SK-N-SH treated with all-trans-retinoic acid at 6 μM for 48 hours (cell line): ENCODE results near the gene KRT71.

Experiments
- ATAC-seq: fragments of 200-7000 bp; cut with Tn5 transposase; 3 replicates; pipeline ENCODE4 v1.9.1; 2020; ENCODE audit warnings: mild to moderate bottlenecking, moderate library complexity
- ARNTL ChIP-seq: fragments of 450-650 bp; formaldehyde crosslinking; IDR thresholded peaks from 2 replicates; pipeline ENCODE4 v1.5.0; 2020; ENCODE audit warnings: low read depth, mild to moderate bottlenecking, moderate library complexity, borderline replicate concordance
- BACH2 ChIP-seq: fragments of 250-450 bp; sonication (Bioruptor Pico); IDR thresholded peaks from 2 replicates; pipeline ENCODE4 v1.9.0; 2021; ENCODE audit warnings: mild to moderate bottlenecking, borderline replicate concordance
- CSDC2 ChIP-seq: fragments of 250-450 bp; sonication (Bioruptor Pico); IDR thresholded peaks from 2 replicates; pipeline ENCODE4 v1.5.0; 2020; ENCODE audit warnings: mild to moderate bottlenecking, moderate library complexity
- GLIS3 ChIP-seq: fragments of 250-450 bp; sonication (Bioruptor Pico); IDR thresholded peaks from 2 replicates; pipeline ENCODE4 v1.5.0; 2020; ENCODE audit warnings: mild to moderate bottlenecking, moderate library complexity
- ISL1 ChIP-seq: fragments of 250-450 bp; sonication (Bioruptor Pico); IDR thresholded peaks from 2 replicates; pipeline ENCODE4 v2.1.2; 2022; ENCODE audit warnings: mild to moderate bottlenecking, moderate library complexity
- OSR1 ChIP-seq: fragments of 250-450 bp; sonication (Bioruptor Pico); IDR thresholded peaks from 2 replicates; pipeline ENCODE4 v1.8.0; 2022; ENCODE audit warnings: moderate library complexity, mild to moderate bottlenecking, inconsistent platforms
- PPARA ChIP-seq: fragments of 250-450 bp; sonication (Bioruptor Pico); IDR thresholded peaks from 2 replicates; pipeline ENCODE4 v1.5.0; 2020; ENCODE audit warnings: mild to moderate bottlenecking, borderline replicate concordance
- RARB ChIP-seq: fragments of 250-450 bp; sonication (Bioruptor Pico); IDR thresholded peaks from 2 replicates; pipeline ENCODE4 v1.8.0; 2021; ENCODE audit warnings: mild to moderate bottlenecking, moderate library complexity
- TCF4 ChIP-seq: fragments of 250-450 bp; sonication (Bioruptor Pico); IDR thresholded peaks from 2 replicates; pipeline ENCODE4 v1.8.0; 2021; ENCODE audit warnings: mild to moderate bottlenecking, moderate library complexity, borderline replicate concordance
- TOX ChIP-seq: fragments of 250-450 bp; sonication (Bioruptor Pico); IDR thresholded peaks from 2 replicates; pipeline ENCODE4 v1.8.0; 2021; ENCODE audit warnings: mild to moderate bottlenecking, moderate library complexity, borderline replicate concordance
- ZC3H10 ChIP-seq: fragments of 250-450 bp; sonication (Bioruptor Pico); IDR thresholded peaks from 2 replicates; pipeline ENCODE4 v1.5.1; 2021; ENCODE audit warnings: mild to moderate bottlenecking, moderate library complexity
- ZFP3 ChIP-seq: fragments of 250-450 bp; sonication (Bioruptor Pico); IDR thresholded peaks from 2 replicates; pipeline ENCODE4 v1.5.0; 2020; ENCODE audit warnings: mild to moderate bottlenecking, moderate library complexity
- ZFP30 ChIP-seq: fragments of 450-650 bp; formaldehyde crosslinking; IDR thresholded peaks from 2 replicates; pipeline ENCODE4 v1.5.0; 2022; ENCODE audit warnings: mild to moderate bottlenecking, moderate library complexity
- ZNF70 ChIP-seq: fragments of 450-650 bp; formaldehyde crosslinking; IDR thresholded peaks from 2 replicates; pipeline ENCODE4 v1.5.0; 2020; ENCODE audit warnings: mild to moderate bottlenecking, moderate library complexity
- TF ChIP-seq, protein P1 (sequence below): fragments of 250-450 bp; sonication (Bioruptor Pico); IDR thresholded peaks from 2 replicates; pipeline ENCODE4 v1.8.0; 2021; ENCODE audit warnings: low read depth, mild to moderate bottlenecking, moderate library complexity, borderline replicate concordance
- TF ChIP-seq, protein P2 (sequence below): fragments of 250-450 bp; sonication (Bioruptor Pico); IDR thresholded peaks from 2 replicates; pipeline ENCODE4 v1.5.1; 2021; ENCODE audit warnings: mild to moderate bottlenecking, moderate library complexity
- TF ChIP-seq, protein P3 (sequence below): fragments of 250-450 bp; sonication (Bioruptor Pico); IDR thresholded peaks from 2 replicates; pipeline ENCODE4 v1.8.0; 2020; ENCODE audit warnings: mild to moderate bottlenecking, moderate library complexity, borderline replicate concordance
- TF ChIP-seq, protein P4 (sequence below): fragments of 250-450 bp; sonication (Bioruptor Pico); IDR thresholded peaks from 2 replicates; pipeline ENCODE4 v1.5.0; 2020; ENCODE audit warnings: mild to moderate bottlenecking, moderate library complexity
- TF ChIP-seq, protein P5 (sequence below): fragments of 250-450 bp; sonication (Bioruptor Pico); IDR thresholded peaks from 2 replicates; pipeline ENCODE4 v1.5.1; 2020; ENCODE audit warnings: low read depth, mild to moderate bottlenecking, moderate library complexity

The KRT71 gene

DNA sequence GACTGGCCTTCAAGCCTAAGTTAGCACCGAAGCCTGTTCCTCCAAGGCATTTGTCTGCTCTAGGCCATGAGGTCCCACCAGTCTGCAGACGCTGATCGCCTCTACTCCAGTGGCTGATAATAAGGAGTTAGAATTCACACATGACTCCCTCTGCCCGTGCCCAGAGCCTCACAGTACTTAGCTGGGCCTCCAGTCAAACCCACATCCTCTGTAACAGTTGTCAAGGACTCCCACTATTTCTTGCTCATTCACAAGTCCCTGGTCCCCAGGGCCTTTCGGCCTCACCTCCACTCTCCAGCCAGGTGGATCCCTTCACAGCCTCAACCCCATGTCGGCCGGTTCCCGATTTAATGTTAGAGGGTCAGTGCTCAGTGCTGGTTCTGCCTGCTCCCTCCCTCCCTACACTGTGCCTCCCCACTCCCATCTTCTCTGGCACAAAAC is 26.4 kb downstream of the KRT71 start:
- ATAC-seq = no peak
- no peak for TF ChIP-seq CSDC2 (CRISPR knock-in tag)
- TF ChIP-seq ISL1 = no peak
- TF ChIP-seq BACH2 (CRISPR knock-in tag) = no peak
- TF ChIP-seq ZFP3 (CRISPR knock-in tag) = no peak

DNA sequence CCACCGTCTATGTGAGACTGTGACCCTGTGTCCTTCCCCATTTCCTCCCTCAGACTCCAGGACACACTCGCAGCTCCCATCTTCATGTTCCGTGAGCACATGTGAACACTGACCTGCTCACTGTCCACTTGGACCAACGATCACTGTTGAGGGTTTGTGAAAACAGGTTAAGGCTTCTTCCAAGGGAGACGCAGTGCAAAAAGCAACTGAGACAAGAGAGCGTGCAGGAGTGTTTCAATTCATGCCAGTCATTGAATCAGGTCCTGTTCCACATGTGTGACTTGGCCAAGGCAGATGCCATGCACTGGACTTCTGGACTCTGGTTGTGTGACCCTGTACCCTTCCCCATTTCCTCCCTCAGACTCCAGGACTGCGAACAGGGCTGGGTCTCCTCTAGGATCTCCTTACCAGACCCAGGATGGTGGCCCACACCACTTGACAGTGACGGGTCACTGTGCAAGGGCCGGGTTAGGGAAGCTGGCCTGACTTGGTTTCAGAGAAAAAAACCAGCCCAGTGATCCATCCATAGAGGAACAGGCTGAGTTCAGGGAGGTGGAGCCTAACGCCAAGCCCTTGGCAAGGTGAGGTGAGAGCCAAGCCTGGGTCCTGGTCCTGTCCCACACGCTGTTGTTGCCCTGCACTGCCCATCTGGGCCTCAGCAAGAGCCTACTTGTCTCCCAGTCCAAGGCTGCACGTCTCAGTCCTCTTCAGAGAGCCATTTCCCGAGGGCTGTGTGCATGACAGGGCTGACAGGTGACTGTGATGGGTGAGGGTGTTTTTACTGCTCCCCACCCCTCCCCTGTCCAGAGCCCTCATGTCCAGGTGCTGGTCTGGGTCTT is 27.1 kb downstream of the KRT71 start:
- ATAC-seq = no peak
- TF ChIP-seq, protein P1, sequence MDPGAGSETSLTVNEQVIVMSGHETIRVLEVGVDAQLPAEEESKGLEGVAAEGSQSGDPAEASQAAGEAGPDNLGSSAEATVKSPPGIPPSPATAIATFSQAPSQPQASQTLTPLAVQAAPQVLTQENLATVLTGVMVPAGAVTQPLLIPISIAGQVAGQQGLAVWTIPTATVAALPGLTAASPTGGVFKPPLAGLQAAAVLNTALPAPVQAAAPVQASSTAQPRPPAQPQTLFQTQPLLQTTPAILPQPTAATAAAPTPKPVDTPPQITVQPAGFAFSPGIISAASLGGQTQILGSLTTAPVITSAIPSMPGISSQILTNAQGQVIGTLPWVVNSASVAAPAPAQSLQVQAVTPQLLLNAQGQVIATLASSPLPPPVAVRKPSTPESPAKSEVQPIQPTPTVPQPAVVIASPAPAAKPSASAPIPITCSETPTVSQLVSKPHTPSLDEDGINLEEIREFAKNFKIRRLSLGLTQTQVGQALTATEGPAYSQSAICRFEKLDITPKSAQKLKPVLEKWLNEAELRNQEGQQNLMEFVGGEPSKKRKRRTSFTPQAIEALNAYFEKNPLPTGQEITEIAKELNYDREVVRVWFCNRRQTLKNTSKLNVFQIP (CRISPR knock-in tag) = no peak
- TF ChIP-seq, all 23 proteins: peak for 0

DNA sequence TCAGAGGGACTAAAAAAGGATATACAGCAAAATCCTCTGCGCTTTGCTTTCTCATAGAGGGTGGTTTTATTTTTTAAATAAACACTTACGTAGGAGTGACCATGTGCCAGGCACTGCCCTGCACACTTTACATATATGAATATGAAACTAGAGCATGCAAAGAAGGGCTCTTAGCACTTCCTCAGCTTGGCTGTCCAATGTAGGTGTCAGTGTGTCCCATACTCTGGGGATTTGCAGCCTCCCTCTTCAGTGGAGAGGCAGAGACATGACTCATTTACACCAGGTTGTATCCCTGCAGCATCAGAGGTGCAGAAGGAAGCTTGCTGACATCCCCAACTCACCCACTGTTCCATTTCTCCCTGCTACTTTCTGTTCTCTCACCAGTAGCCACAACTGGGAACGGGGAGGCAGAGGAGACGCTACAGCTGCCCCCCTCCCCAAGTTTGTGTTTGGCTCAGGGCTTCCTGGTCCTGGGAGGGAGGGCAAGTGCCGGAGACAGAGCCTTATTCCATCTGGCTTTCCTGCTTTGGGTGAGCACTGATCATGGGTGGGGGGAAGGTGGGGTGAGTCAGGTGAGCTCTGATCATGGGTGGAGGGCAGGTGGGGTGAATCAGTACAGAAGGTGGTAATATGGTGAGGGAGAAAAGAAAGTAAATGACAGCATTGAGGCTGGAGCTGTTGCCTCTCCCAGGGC is 27.9 kb downstream of the KRT71 start:
- no peak for ATAC-seq
- TF ChIP-seq ISL1 (no peak), RARB (CRISPR knock-in tag) (no peak), GLIS3 (CRISPR knock-in tag) (no peak), CSDC2 (CRISPR knock-in tag) (no peak), ZC3H10 (no peak), PPARA (CRISPR knock-in tag) (no peak), TCF4 (no peak), ZNF70 (CRISPR knock-in tag) (no peak), OSR1 (CRISPR knock-in tag) (no peak)
- TF ChIP-seq, protein P2, sequence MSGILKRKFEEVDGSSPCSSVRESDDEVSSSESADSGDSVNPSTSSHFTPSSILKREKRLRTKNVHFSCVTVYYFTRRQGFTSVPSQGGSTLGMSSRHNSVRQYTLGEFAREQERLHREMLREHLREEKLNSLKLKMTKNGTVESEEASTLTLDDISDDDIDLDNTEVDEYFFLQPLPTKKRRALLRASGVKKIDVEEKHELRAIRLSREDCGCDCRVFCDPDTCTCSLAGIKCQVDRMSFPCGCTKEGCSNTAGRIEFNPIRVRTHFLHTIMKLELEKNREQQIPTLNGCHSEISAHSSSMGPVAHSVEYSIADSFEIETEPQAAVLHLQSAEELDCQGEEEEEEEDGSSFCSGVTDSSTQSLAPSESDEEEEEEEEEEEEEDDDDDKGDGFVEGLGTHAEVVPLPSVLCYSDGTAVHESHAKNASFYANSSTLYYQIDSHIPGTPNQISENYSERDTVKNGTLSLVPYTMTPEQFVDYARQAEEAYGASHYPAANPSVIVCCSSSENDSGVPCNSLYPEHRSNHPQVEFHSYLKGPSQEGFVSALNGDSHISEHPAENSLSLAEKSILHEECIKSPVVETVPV = no peak
- TF ChIP-seq, protein P3, sequence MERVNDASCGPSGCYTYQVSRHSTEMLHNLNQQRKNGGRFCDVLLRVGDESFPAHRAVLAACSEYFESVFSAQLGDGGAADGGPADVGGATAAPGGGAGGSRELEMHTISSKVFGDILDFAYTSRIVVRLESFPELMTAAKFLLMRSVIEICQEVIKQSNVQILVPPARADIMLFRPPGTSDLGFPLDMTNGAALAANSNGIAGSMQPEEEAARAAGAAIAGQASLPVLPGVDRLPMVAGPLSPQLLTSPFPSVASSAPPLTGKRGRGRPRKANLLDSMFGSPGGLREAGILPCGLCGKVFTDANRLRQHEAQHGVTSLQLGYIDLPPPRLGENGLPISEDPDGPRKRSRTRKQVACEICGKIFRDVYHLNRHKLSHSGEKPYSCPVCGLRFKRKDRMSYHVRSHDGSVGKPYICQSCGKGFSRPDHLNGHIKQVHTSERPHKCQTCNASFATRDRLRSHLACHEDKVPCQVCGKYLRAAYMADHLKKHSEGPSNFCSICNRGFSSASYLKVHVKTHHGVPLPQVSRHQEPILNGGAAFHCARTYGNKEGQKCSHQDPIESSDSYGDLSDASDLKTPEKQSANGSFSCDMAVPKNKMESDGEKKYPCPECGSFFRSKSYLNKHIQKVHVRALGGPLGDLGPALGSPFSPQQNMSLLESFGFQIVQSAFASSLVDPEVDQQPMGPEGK (CRISPR knock-in tag) = no peak
- TF ChIP-seq, protein P4, sequence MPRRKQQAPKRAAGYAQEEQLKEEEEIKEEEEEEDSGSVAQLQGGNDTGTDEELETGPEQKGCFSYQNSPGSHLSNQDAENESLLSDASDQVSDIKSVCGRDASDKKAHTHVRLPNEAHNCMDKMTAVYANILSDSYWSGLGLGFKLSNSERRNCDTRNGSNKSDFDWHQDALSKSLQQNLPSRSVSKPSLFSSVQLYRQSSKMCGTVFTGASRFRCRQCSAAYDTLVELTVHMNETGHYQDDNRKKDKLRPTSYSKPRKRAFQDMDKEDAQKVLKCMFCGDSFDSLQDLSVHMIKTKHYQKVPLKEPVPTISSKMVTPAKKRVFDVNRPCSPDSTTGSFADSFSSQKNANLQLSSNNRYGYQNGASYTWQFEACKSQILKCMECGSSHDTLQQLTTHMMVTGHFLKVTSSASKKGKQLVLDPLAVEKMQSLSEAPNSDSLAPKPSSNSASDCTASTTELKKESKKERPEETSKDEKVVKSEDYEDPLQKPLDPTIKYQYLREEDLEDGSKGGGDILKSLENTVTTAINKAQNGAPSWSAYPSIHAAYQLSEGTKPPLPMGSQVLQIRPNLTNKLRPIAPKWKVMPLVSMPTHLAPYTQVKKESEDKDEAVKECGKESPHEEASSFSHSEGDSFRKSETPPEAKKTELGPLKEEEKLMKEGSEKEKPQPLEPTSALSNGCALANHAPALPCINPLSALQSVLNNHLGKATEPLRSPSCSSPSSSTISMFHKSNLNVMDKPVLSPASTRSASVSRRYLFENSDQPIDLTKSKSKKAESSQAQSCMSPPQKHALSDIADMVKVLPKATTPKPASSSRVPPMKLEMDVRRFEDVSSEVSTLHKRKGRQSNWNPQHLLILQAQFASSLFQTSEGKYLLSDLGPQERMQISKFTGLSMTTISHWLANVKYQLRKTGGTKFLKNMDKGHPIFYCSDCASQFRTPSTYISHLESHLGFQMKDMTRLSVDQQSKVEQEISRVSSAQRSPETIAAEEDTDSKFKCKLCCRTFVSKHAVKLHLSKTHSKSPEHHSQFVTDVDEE (CRISPR knock-in tag) = no peak

DNA sequence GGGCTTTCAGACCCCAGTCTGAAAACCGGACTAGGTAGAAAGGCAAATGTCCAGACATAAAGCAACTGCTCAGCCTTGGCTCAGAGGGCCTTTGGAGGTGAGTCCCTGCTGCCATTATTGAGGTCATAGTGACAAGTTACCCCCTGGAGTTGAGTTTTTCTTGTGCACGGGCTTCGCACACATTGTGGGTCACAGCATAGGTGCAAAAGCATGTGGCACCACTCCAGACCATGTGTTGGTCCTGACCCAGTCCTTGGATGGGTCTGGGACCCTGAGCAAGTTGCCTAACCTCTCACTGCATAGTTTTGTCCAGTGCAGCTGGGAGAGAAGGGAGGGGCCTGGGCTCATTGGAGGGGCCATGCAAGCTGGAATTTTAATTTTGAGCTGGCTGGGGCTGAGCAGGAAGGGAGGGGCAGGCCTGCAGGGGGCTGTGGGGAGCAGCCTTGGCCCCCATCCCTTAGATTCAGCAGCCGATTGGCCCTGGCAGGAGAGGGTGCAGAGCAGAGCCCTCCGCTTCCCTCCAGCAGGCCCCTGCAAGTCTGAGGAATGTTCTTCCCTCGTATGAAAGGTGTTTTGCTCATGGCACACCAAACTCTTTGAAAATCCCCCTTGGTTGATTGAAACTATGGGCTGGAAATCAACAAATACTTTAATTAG is 28.6 kb downstream of the KRT71 start:
- TF ChIP-seq, protein P5, sequence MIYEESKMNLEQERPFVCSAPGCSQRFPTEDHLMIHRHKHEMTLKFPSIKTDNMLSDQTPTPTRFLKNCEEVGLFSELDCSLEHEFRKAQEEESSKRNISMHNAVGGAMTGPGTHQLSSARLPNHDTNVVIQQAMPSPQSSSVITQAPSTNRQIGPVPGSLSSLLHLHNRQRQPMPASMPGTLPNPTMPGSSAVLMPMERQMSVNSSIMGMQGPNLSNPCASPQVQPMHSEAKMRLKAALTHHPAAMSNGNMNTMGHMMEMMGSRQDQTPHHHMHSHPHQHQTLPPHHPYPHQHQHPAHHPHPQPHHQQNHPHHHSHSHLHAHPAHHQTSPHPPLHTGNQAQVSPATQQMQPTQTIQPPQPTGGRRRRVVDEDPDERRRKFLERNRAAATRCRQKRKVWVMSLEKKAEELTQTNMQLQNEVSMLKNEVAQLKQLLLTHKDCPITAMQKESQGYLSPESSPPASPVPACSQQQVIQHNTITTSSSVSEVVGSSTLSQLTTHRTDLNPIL = no peak
- TF ChIP-seq ZFP30 (CRISPR knock-in tag) (no peak), ARNTL (CRISPR knock-in tag) (no peak), TOX (CRISPR knock-in tag) (no peak), OSR1 (CRISPR knock-in tag) (no peak), GLIS3 (CRISPR knock-in tag) (no peak)
- TF ChIP-seq, protein P1 (CRISPR knock-in tag) = no peak
- TF ChIP-seq, protein P3 (CRISPR knock-in tag) = no peak
- ATAC-seq = no peak
